ENCODE data around the gene HPSE2.

Gene HPSE2

DNA sequence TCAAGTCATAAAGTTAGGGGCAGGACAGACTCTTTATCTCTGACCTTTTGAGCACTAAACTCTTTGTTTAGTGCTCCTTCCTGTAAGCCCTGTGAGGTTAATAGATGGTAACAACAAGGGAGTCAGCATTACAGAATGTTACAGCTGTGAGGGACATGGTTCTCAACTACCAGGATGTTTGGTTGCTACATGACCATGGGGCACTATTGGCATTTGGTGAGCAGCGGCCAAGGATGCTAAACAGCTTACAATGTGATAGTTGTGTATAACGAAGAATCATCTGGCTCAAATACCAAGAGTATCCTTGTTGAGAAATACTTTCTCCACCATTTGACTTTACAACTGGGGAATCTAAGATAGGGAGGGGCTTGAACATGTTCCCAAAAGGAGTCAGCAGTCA is 753.6 kb downstream of the HPSE2 start:
- DNase-seq: no peak

DNA sequence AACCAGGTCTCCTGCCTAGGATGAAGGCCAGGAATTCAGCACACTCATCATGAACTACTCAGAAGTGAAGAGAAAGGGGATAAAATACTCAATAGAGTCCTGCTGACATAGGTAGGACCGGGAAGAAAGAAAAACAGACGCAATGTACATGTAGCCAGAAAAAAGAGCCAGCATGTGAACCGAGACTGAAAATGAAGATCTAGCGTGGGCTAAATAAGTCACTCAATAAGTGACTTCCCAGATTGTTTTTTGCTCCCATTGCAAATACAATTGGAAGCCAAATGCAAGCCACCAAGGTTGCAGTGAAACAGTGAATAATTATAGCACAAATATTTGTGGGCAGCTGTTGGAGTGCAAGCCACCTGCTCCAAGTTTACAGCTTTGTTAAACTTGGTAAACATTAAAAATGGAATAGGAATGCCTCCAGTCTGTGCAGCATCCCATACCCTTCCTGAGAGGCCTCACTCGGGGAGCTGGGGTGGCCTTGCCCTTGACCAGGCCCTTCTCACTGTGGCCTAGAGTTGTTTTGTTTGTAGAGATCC is 754.2 kb downstream of the HPSE2 start:
- DNase-seq: no peak

DNA sequence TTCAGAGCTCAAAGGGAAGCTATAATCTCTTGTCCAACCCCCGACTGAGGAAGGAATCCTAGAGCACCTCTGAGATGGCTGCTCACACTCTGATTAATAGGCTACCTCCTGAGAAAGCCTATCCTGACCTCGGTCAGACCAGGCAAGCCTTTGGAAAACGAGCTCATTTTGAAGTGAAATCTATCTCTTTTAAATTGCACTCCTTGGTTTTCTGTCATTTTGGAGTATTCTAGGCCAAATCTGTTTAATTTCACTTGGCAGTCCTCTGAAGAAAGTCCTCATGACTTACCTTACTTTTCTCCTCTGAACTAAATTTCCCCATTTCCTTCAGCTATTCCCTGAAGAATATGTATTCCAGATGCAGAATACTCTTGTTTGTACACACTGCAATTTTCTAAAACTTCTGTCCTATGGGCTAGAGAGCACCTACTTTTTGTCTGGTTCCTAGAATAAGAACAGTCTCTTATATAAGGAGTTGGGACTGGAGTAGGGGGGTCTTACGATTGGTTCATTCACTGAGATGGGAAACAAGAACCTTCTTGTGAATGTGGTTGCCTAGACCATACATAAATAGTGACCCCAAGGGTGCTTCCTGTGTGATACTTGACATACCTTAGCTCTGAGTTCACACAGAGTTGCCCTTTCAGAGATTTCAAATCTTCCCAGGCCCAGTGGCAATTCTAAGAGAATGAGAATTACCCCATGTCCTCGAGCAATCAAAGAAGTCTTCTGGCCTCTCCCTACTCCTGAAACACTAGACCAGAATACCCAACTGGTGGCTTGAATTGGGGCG is 757.0 kb downstream of the HPSE2 start:
- DNase-seq: no peak

DNA sequence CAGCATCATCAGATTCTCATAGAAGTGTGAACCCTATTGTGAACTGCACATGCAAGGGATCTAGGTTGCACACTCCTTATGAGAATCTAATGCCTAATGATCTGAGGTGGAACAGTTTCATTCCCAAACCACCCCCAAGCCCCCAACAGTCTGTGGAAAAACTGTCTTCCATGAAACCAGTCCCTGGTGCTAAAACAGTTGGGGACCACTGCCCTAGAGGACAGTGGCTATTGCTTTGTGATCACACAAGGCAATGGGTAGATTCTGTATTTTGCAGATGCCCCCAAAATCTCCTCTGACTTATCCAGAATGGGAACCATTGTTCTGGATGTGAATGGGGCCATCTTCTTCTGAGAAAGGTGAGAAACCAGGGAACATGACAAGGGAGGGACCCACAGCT is 757.8 kb downstream of the HPSE2 start:
- DNase-seq: no peak

DNA sequence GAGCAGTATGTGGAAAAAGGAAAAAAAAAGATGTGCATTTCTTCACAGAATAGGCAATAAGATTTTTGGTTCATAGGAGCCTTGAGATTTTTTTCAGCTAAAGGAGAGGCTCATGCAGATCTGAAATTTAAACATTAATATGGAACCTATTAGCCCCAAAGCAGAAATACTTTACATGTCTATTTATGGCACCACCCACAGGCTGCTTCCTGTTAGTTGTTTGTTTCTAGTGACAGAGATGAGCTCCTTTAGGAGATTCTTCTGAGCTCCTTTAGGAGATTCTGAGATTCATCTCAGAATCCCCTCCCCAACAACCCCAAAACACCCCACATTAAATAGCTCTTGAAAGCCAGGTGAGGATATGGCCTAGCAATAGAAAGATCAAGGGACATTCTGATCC is 761.0 kb downstream of the HPSE2 start:
- no peak for DNase-seq

DNA sequence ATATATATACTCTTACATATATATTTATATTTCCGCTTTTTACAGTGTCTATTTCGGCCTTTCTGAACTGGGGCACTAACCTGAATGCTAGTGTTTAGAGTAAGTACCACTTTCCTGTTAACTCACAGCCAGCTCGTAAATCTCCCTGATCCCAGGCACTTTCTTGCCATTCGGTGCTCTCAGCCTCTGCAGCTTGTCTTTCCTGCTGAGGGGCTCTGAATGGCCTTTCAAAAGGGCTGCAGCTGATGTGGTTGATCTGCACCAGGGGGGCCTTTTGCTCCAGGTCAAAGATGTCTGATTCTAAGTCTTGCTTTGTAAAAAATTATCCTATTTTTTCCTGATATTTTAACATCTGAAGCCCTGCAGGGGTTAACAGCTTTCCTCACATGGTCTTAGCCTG is 763.5 kb downstream of the HPSE2 start:
- DNase-seq: no peak

DNA sequence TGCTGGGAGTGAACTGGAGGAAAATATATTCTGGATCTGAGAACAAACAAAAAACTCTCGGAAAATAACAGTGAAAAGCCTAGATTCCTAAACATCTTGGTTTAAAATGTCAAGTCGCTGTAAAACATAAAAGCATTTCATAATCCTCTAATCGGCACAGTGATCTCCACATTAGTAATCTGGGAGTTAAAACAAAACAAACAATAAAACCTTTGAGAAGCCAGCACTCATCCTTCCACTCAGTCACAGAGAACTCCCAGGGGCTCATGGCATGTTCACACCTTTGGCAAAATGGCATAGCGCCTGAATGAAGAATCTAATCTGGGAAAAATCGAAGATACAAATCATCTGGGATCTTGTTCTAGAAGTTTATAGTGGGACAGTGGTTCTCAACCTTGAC is 764.8 kb downstream of the HPSE2 start:
- no peak for DNase-seq

DNA sequence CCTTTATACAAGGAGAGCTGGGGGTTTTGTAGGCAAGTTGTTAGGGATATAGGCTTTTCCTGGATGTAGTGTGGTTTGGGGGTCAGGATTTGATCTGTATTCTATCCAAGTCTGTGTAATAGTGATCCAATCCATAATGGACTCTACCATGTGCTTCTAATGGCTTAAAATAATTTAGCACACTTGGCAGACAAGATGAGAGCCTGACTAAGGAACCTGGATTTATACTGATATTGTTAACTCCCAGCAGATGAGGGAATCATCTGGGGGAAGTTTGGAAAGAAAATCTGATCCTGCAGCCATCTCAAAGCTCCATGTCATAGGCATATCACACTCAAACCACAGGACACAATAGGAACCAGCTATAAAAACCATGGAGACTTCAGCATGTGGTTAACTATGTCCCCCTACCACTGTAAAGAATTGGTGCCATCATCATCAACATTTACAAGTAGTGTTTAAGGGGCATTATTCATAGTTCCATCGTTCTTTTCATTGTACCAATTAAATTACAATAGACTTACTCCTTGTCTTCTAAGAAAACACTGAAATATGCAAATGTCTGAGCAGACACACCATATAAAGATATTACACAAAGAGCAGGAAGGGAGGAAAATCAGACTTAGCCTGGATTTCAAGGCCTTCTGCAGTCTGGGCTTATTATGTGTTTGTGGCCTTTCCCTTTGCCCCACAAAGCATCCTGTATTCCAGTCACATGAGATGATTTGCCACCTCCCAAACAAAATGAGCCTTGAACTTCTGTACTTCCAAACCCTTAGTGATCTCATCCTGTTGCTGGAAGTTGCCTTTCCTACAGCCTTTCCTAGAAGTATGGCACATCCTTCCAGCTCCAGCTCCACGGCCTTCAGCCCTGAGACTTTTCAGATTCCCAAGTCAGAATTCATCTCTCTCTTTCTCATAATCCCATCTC is 766.4 kb downstream of the HPSE2 start:
- DNase-seq: no peak

DNA sequence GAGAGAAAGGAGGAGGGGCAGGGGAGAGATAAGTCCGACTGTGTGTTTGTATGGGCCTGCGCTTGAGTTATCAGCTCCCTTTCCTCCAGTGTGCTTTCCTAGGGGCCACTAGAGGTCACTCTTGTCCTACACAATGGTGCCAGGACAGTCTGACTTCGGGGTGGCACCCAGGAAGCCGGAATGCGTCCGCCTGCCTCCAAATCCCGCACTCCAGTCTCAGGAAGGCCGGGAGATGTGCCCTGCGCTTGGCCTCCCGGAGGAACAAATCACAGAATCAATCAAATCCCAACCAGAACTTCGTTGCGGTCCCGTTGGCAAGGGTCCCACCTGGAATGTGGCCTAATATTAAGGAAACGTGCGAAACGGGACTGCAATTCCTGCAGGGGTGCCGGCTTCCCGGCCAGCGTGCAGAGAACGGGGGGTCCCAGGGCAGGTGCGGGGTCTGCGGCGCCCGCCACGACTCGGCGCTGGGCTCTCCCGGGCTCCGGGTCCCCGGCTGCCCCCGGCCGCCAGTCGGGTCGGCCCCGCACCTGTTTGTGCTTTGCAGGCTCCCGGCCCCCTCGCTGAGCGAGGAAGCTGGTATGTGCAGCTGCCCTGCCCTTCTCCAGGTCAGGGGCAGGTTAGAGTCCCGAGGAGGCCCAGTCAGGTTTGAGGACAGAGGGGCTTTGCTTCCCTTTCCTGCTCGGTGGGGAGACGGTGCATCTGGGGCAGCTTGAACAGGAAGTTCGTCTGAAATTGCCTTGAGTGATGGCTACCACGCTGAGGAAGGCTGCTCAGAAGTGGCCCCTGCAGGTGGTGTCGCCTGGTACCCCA is 767.9 kb downstream of the HPSE2 start:
- DNase-seq: peak; percentile 48

DNA sequence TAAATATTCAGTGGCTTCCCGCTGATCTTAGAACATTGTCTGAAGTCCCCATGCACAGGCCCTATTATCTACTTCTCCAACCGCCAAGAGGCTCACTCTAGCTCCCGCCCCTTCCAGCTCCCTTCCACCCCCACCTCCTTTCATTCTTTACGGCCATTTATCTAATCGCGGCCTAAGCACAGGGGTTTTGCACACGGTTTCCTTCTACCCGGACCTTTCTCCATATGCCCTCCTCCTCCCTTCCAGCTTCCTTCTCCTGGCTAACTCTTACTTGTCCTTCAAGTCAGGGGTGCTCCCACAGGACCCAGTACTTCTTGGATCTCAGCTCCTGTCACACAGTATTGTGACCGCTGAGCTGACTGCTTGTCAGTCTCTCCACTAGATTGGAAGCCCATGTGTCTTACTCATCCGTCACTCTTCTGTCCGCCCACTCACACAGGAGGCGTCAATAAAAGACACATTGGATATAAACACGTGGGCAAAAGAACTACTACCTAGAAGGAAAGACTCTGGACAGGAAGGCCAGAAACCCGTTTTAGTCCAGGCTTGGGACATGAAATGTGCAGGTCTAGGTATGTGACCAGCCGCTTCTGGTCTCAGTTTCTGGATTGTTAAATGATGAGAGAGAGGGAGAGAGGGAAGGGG is 768.7 kb downstream of the HPSE2 start:
- DNase-seq: no peak

DNA sequence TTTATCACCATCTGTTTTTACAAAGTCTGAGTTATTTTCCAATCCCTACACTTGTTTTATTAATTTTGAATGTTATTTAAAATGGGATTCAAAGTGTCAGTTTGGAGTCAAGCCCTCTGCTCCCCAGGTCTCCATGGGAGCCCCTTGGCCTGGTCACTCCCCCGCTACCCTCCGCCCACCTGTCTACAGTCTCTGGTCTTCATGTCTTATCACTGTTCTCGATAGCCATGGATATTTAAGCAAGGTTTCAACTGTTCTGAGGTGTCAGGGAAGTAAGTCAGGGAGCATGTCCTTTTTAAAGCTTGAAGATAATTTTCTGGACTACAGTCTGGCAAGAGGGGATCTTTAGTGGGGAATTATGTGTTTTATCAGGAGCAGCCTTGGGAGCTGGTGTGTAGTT is 769.8 kb downstream of the HPSE2 start:
- no peak for DNase-seq

DNA sequence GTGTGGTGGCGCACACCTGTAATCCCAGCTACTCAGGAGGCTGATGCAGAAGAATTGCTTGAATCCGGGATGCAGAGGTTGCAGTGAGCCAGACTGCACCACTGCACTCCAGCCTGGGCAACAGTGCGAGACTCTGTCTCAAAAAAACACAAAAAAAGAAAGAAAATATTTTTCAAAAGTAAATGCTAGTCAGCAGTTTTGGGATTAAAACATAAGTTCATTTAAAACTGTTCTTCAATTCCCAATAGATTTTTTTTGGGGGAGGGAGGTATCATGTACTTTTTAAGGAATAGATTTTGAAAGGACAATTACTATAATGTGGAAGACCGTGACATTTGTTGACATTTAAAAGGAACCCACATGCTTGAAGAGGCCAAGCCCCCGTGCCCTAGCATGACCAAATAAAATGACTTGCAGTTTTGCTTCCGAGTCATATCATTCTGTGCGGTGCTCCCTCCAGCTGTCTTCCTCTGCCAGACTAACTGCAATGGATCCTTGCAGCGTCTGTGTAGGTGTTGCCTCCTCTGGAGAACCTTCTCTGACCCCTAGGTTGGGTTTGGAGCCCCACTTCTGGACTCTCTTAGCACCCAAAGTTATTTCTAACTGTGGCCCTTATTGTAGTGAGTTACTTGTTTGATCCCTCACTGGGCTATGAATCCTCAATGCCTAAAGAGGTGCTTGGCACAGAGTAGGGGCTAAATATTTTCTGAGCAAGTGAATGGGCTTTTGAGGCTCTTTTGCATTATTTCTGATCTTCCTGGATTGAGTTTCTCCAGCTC is 771.5 kb downstream of the HPSE2 start:
- DNase-seq: no peak

DNA sequence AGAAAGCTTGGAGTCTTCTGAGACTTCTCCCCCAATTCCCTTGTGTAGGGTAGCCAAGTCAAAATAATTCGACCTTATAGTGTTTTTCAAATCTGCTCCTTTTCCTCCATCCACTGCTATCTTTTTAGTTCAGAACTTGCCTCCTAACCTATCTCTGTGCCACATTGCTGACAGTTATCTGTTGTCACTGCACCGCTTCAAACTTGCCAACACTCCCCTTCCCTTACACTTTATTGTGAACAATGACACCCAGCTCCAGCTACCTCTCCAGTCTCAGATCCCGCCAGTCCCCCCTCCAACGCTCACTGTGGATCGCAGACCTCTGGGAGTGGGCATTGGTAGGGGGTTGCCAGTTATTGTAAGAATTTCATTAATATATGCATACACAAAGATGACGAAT is 772.6 kb downstream of the HPSE2 start:
- DNase-seq: no peak

DNA sequence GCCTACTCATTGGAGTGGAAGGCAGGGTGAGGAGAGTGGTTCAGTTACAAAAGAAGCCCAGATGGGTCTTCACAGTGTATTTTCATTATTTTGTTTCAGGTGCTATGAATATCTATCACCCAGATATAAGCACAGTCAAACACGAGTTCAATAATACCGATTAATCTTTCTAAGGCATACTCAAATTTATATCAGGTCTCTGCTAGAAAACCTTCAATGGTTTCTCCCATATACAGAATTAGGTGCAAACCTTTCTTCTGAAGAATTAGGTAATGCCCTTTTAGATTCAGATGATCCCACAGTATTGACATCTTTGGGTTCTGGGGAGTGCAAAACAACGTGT is 774.2 kb downstream of the HPSE2 start:
- DNase-seq: no peak

DNA sequence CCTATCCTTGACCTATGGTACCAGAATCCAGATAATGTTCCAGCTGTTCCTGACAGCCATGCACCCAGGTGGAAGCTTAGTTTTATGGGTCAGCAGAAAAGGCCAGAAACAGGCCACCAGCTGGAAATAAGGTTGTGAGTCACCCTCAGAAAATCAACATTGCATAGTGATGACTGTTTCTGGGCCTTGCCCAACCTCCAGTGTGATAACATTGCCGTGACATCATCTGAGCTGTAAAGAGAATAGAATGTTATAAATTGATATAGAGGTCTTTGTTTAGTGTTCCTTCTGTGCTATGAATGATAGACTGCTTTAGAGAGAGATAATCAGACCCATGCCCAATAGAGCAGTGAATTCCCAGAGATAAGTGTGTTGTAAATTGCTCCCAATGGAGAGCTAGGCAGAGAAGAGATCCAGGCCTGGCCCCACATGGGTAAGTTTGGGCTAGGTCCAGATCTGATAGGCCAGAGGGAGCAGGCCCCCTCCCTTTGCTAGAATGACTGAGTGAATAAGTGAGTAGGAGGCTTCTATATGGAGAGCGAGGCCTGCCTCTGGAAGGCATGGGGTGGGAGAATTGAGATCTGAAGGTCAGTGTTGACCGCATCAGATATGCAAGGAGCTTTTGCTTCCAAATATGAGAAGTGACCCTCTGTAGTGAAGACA is 774.7 kb downstream of the HPSE2 start:
- no peak for DNase-seq

DNA sequence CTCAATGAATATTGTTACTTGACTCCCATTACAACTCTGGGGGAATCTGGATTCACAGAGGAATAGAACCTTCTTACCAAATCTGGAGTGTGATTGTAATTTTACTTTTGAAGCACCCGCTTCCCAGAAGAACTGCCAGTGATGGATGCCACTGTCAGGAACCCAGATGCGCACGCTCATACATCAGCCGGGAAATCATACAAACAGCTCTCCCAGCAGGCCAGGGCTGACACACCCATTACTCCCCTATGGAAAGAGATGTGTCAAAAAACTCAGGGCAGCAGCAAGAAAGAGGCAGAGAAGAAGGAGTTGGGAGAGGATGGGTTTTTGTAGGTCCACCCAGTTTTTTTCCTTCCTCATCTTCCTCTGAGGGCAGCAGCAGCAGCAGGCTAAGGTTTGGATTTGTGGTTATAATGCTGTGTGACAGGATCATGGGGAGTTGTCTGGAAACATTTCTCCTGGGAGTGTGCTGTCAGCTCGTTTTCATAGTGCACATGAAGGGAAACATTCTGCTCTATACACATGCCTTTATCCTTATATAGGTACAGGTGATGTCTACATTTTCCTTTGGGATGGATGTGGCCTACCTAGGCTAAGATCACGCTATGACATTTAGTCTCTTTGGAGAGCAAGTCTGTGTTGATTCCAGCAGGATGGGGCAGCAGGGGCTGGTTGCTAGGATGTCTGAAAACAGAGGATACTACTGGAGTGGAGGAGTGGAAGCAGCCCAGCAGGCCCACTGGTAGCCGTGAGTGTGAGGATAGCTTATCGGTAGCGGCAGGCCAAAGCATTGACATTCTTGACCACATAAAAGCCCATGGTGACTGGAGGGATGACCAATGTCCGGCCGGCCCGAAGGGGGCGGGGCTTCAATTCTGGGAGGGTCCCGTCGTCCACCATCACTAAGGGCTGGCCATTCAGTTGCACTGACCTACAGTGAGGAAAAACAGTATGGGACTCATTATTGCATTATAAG is 776.6 kb downstream of the HPSE2 start:
- no peak for DNase-seq

DNA sequence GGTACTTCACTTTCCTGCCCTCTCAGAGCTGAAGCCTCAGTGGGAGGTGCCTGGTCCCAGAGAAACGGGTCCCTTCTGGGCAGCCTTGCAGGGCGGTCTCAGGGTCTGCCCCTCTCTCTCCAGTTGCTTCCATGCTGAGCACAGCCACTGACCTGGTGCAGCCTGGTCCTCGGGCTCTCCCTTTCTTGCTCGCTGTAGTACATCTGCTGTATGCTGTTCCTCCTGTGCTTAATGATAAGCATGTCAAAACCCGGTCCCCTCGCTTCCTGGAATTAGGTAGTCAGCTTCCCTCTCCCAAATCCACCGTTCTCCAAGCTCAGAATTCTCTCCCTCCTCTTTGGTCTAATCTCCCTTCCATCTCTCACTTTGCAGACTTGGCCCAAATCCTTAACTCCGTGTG is 777.9 kb downstream of the HPSE2 start:
- no peak for DNase-seq

DNA sequence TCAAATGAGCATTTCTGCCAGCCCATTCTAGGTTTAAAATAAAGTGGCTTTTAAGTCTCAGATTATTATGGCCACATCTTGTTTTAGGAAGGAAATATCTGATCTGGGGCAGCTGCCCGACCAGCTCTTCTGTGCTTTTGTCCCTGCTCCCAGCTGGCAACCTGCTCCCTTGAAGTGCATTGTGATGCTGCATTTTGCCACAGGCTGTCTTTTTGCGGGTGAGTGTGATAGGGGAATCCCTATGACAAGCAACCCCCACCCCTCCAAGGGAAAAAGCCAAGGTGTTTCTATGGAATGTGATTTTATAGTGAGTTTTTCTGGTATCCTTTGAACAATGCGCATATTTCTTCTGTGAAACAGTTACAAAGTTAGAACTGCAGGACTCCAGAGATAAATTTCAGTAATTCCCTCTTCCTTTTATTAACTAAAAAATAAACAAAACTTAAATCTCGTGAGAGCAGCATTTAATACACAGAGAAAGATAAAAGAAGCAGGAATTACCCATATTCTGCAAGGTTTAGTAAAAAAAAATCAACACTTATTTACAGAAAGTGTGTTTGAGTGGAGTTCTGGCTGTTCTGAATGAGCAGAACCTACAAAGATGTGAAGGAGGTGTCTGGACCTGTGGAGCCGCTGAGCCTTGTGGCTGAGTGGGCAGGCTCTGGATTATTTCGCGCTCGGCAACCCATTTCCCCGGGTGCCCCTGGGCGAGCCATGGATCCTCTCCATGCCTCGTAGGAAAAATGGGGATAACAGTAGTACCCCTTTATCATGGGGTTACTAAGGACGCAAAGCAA is 778.8 kb downstream of the HPSE2 start:
- no peak for DNase-seq

DNA sequence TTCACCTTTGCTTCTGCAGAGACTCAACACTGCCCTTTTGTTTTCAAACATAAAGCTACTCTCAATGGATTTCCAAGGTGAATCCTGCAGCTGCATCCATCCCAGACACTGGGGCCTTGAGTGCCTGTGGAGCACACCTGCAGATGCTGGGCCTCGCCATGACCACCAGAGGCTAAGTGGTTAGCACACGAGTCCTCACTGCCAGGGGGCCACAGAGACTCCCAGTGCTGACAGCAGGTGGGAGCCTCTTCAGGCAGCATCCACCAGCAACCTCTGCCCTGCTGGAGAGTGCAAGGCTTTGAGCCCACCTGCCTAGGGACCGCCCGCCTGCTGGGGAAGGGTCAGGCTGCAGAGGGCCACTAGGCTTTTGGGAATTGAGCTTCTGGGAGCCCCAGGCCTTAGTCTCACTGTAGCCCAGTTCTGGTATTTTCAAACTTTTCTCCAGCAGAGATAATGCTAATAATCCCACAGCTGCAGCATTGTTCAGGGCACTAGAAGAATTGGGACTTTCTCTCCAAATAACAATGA is 779.5 kb downstream of the HPSE2 start:
- DNase-seq: no peak

Data from stimulated activated CD4-positive, alpha-beta T cell treated with anti-CD3 and anti-CD28 coated beads, Interleukin-12 subunit alpha, Interleukin-12 subunit beta, amount 100 ng/mL, for 4 hours (primary cell).